Measurements from ENCODE around the gene MOCS3.

GRCh38 chr20:50959543-50960126 lies 1.0 kb downstream of the MOCS3 start:
- no peak for TF ChIP-seq TAF1 (IDR thresholded peaks at IDR 0.05; ENCODE audit: borderline replicate concordance, low read depth, low read length)
- no peak for TF ChIP-seq POLR2AphosphoS5 (IDR thresholded peaks at IDR 0.05; ENCODE audit: low read depth, low read length)
